DND-41 (cell line): ENCODE data around the gene LCT.

Experiments
- ATAC-seq: fragments of 200-7000 bp; cut with Tn5 transposase; 3 replicates; pipeline ENCODE4 v1.9.1; 2021; ENCODE audit warnings: low read depth; ENCODE audit not compliant: insufficient read depth
- DNase-seq: peaks from one replicate; pipeline ENCODE4 v3.0.0-alpha.2; 2020
- H2AFZ ChIP-seq: 2 replicates; pipeline ENCODE4 v1.6.0; 2012; ENCODE audit warnings: low read depth, low read length
- H3K27ac ChIP-seq: 2 replicates; pipeline ENCODE4 v1.5.1; 2012; ENCODE audit warnings: low read length, inconsistent platforms
- H3K27me3 ChIP-seq: fragments of 200-600 bp; sonication (generic); 2 replicates; pipeline ENCODE4 v1.6.0; 2012; ENCODE audit warnings: low read length, mild to moderate bottlenecking, inconsistent platforms; ENCODE audit not compliant: insufficient read depth, poor library complexity
- H3K36me3 ChIP-seq: 2 replicates; pipeline ENCODE4 v1.5.1; 2012; ENCODE audit warnings: low read length, inconsistent platforms; ENCODE audit not compliant: insufficient read depth
- H3K4me1 ChIP-seq: 2 replicates; pipeline ENCODE4 v1.5.1; 2012; ENCODE audit warnings: mild to moderate bottlenecking, low read length; ENCODE audit not compliant: insufficient read depth
- H3K4me2 ChIP-seq: 2 replicates; pipeline ENCODE4 v1.6.0; 2012; ENCODE audit warnings: mild to moderate bottlenecking, moderate library complexity, low read length, inconsistent platforms; ENCODE audit not compliant: insufficient read depth
- H3K4me3 ChIP-seq, 2 experiments: fragments of 200-600 bp in 1 of 2; shearing (Covaris generic) in 1 of 2; 2 replicates each; pipeline ENCODE4 v1.5.1; 2012 to 2016; ENCODE audit warnings: inconsistent platforms in 2 of 2, low read length in 2 of 2, mild to moderate bottlenecking in 2 of 2, low read depth in 1 of 2, moderate library complexity in 1 of 2
- H3K79me2 ChIP-seq: 2 replicates; pipeline ENCODE4 v1.6.0; 2012; ENCODE audit warnings: low read length, inconsistent platforms; ENCODE audit not compliant: insufficient read depth
- H3K9ac ChIP-seq: 2 replicates; pipeline ENCODE4 v1.6.0; 2012; ENCODE audit warnings: low read depth, mild to moderate bottlenecking, inconsistent platforms, low read length, moderate library complexity
- H3K9me3 ChIP-seq: 2 replicates; pipeline ENCODE4 v1.5.1; 2012; ENCODE audit warnings: low read length, moderate library complexity, mild to moderate bottlenecking, inconsistent platforms; ENCODE audit not compliant: insufficient read depth, severe bottlenecking
- H4K20me1 ChIP-seq: 2 replicates; pipeline ENCODE4 v1.6.0; 2012; ENCODE audit warnings: low read length; ENCODE audit not compliant: insufficient read depth
- CTCF ChIP-seq: IDR thresholded peaks from 2 replicates; pipeline ENCODE4 v1.5.1; 2012; ENCODE audit warnings: borderline replicate concordance, low read length, moderate library complexity, mild to moderate bottlenecking; ENCODE audit not compliant: poor library complexity, severe bottlenecking; ENCODE audit errors: extremely low read depth
- EZH2 ChIP-seq: IDR thresholded peaks from 3 replicates; pipeline ENCODE4 v1.6.1; 2012; ENCODE audit warnings: borderline replicate concordance, low read depth, mild to moderate bottlenecking, moderate library complexity, low read length, inconsistent platforms; ENCODE audit not compliant: severe bottlenecking

Gene LCT

DNA sequence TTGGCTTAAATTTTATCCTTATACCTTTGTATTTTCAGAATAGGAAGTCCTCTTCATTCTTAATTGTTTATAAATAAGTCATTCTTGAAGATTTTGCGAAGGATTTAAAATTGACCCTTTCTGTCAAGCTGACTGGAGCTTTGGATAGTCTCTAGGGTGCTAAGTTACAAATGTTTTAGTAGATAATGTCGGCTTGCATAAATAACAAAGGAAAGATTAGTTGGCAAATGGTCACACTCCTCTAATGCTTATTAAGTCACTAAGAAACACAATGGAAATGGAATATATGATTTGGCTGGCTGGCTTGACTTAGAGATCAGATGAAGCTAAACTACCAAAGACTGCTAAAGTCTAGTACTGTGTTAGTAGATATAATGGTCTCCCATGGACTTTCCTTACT, 54.8 kb downstream of the LCT start:
- ATAC-seq (no peak), DNase-seq (no peak)
- Histone ChIP-seq H3K9ac (no peak overlapping the region), H2AFZ (no peak overlapping the region), H3K79me2 (no peaks in the 10 kb centered on the region), H3K4me3 (no peak overlapping the region), H3K36me3 (peaks cover 91% of the 10 kb centered on the region), H3K27me3 (no peaks in the 10 kb centered on the region), H3K9me3 (no peaks in the 10 kb centered on the region), H3K4me2 (no peak overlapping the region), H3K27ac (no peak overlapping the region), H4K20me1 (no peaks in the 10 kb centered on the region), H3K4me1 (no peaks in the 10 kb centered on the region)
- TF ChIP-seq EZH2 = no peak
- TF ChIP-seq CTCF = no peak

DNA sequence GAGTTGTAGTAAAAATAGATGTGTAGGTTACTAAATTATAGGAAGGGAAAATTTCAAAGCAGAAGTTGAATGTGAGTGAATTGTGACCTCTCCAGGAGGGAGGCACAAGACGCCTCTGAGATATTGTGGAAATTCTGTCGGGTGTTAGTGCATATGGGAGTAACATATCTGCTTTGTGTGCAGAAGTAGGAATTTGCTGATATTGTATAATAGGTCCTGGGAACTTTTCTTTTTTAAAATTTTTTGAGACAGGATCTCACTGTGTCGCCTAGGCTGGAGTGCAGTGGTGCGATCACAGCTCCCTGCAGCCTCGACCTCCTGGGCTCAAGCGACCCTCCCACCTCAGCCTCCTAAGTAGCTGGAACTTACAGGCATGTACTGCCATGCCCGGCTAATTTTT, 60.6 kb downstream of the LCT start:
- Histone ChIP-seq H3K27me3 (no peaks in the 10 kb centered on the region), H3K4me3 (no peak overlapping the region), H3K4me2 (no peak overlapping the region), H3K79me2 (no peaks in the 10 kb centered on the region; the same call in 1 of the 2 replicates), H3K9me3 (no peaks in the 10 kb centered on the region), H2AFZ (no peak overlapping the region), H3K27ac (no peak overlapping the region), H3K4me1 (no peaks in the 10 kb centered on the region), H4K20me1 (no peaks in the 10 kb centered on the region), H3K9ac (no peak overlapping the region), H3K36me3 (peaks cover 91% of the 10 kb centered on the region)
- no peak for DNase-seq
- TF ChIP-seq CTCF (no peak), EZH2 (no peak)
- no peak for ATAC-seq

- H3K36me3 ChIP-seq = peaks cover 91% of the 10 kb centered on the region
- H4K20me1 ChIP-seq = no peaks in the 10 kb centered on the region
- no peak overlapping the region for H2AFZ ChIP-seq
- H3K4me2 ChIP-seq = no peak overlapping the region
- no peak overlapping the region for H3K4me3 ChIP-seq
- H3K27me3 ChIP-seq = no peaks in the 10 kb centered on the region
- DNase-seq (no peak), ATAC-seq (no peak)
- H3K79me2 ChIP-seq = no peaks in the 10 kb centered on the region; the same call in 1 of the 2 replicates
- no peak overlapping the region for H3K27ac ChIP-seq
- H3K9ac ChIP-seq = no peak overlapping the region
- H3K9me3 ChIP-seq = no peaks in the 10 kb centered on the region
- no peak for TF ChIP-seq EZH2
- no peak for TF ChIP-seq CTCF
- H3K4me1 ChIP-seq = no peaks in the 10 kb centered on the region
Measured at GRCh38 chr2:135775420-135775819, 61.6 kb downstream of the LCT start.

- Histone ChIP-seq H2AFZ (no peak overlapping the region), H3K27ac (no peak overlapping the region), H3K4me1 (no peaks in the 10 kb centered on the region), H4K20me1 (no peaks in the 10 kb centered on the region), H3K4me2 (no peak overlapping the region), H3K4me3 (no peak overlapping the region), H3K27me3 (no peaks in the 10 kb centered on the region), H3K9me3 (no peaks in the 10 kb centered on the region), H3K36me3 (peaks cover 93% of the 10 kb centered on the region), H3K9ac (no peak overlapping the region), H3K79me2 (peaks cover 2% of the 10 kb centered on the region; the same call in 1 of the 2 replicates)
- DNase-seq (no peak), ATAC-seq (no peak)
- no peak for TF ChIP-seq EZH2
- TF ChIP-seq CTCF = no peak
Measured at GRCh38 chr2:135773917-135774316, 63.1 kb downstream of the LCT start.
